ENCODE measurements around the gene SLC44A4. TPM values are rescaled to one million over a fixed set of nuclear protein-coding genes. Genes with fewer than 3 reads are reported as not detected.
A peak's percentile ranks its signal among the peaks of the same experiment; 100 is the strongest.

SLC44A4 gene
- total and polyA plus RNA-seq, 9 of the 15 experiments (the other 6 are each of a cell fraction or from before 2014, with no cell fraction given): 7.9 to 18.6 (median 11.2) TPM

- TF ChIP-seq ZBTB9 (CRISPR knock-in tag; IDR thresholded peaks at IDR 0.05) (peak; percentile 92), PHB (CRISPR knock-in tag; IDR thresholded peaks at IDR 0.05) (peak; percentile 95; the same call in 1 of the 2 replicates), MYNN (IDR thresholded peaks at IDR 0.05) (peak; percentile 27), MYNN (CRISPR knock-in tag; IDR thresholded peaks at IDR 0.05) (no peak), EP300 (IDR thresholded peaks at IDR 0.05; ENCODE audit: low read length) (peak; percentile 85), FOXM1 (IDR thresholded peaks at IDR 0.05; ENCODE audit: low read depth) (0 out of 2 replicates have a peak, but pooled peaks have one; percentile 9), FOXM1 (CRISPR knock-in tag; IDR thresholded peaks at IDR 0.05; ENCODE audit: low read depth) (no peak), ZNF431 (CRISPR knock-in tag; IDR thresholded peaks at IDR 0.05) (peak; percentile 64; the same call in 1 of the 2 replicates), RUNX1 (IDR thresholded peaks at IDR 0.05; ENCODE audit: low read depth) (peak; percentile 56; the same call in 1 of the 2 replicates), PML (IDR thresholded peaks at IDR 0.05; ENCODE audit: low read length) (peak; percentile 98), HMGXB4 (CRISPR knock-in tag; IDR thresholded peaks at IDR 0.05) (no peak), ZNF318 (IDR thresholded peaks at IDR 0.05; ENCODE audit: borderline replicate concordance in 1 of 2, low read depth in 1 of 2) (peak in 1 of 2 experiments; percentile 19; a peak in 1 of 4 replicates), HMGN3 (IDR thresholded peaks at IDR 0.05; ENCODE audit: borderline replicate concordance, extremely low read depth, insufficient read length, low read depth, low read length) (peak; percentile 83), HMG20A (CRISPR knock-in tag; conservative IDR thresholded peaks at IDR 0.05) (no peak), E2F3 (CRISPR knock-in tag; IDR thresholded peaks at IDR 0.05) (peak; percentile 67; the same call in 1 of the 2 replicates), ZC3H4 (CRISPR knock-in tag; IDR thresholded peaks at IDR 0.05; ENCODE audit: borderline replicate concordance) (peak; percentile 97; the same call in 1 of the 2 replicates), PHF21A (IDR thresholded peaks at IDR 0.05; ENCODE audit: borderline replicate concordance, low read depth) (0 out of 2 replicates have a peak, but pooled peaks have one; percentile 36)
Observed at GRCh38 chr6:31815025-31815838, 63.6 kb downstream of the SLC44A4 start, which contains the start of the genes HSPA1A and HSPA1L (continued).
